GM12874 (cell line): ENCODE results near the gene ZNF556.

Experiments
- CTCF ChIP-seq: IDR thresholded peaks from 2 replicates; pipeline ENCODE4 v1.5.1; 2011; ENCODE audit warnings: low read depth, mild to moderate bottlenecking, control low read depth, low read length, moderate library complexity; ENCODE audit not compliant: insufficient read depth

Gene ZNF556

GRCh38 chr19:2856457-2857050, 10.6 kb upstream of the ZNF556 start:
- no peak for TF ChIP-seq CTCF

- TF ChIP-seq CTCF = no peak
These were observed 8.3 kb upstream of the ZNF556 start for GRCh38 chr19:2858864-2859263.

- no peak for TF ChIP-seq CTCF
These were observed 3.3 kb upstream of the ZNF556 start for GRCh38 chr19:2863816-2864215.

GRCh38 chr19:2865334-2866100, 1.6 kb upstream of the ZNF556 start:
- TF ChIP-seq CTCF = no peak

- no peak for TF ChIP-seq CTCF
These were observed 575 bp upstream of the ZNF556 start for GRCh38 chr19:2866495-2867024.

- no peak for TF ChIP-seq CTCF
These were observed 2.5 kb downstream of the ZNF556 start for GRCh38 chr19:2869618-2870017.

- TF ChIP-seq CTCF = no peak
These were observed 10.5 kb downstream of the ZNF556 start for GRCh38 chr19:2877398-2878331.
